ENCODE results near the gene BLNK.

Gene BLNK

DNA sequence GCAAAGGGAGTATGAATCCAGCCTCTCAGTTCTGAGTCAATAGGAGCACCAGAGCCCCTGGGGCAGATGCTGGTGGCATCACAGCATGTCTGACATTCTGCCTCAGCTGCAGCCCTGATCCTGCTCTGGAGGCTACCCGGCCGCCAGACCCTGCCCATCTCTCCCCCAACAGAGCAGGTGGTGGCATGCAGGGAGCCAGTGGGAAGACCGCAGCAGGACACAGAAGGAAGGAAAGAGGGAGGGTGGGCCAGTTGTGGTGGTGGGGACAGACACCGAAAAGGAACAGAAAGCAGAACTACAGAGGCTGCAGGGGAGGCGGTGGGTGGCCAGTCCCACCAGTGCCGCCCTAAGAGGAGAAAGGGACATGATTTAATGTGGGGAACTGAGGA, 35.3 kb downstream of the BLNK start:
- no peak overlapping the region for H3K27ac ChIP-seq (ENCODE audit: low read depth, low read length)
- no peak overlapping the region for H2BK5ac ChIP-seq (ENCODE audit: low read length)
- no peaks in the 10 kb centered on the region for H3K27me3 ChIP-seq (ENCODE audit: insufficient read depth, low read length, poor library complexity)
- no peaks in the 10 kb centered on the region for H3K79me1 ChIP-seq (ENCODE audit: low read length)
- DNase-seq: no peak
- H2AK5ac ChIP-seq (ENCODE audit: low read length): no peak overlapping the region
- no peak overlapping the region for H2BK15ac ChIP-seq (replicated peaks; ENCODE audit: low read depth)
- H4K5ac ChIP-seq (ENCODE audit: low read length): no peak overlapping the region
- H3K4me1 ChIP-seq (ENCODE audit: control insufficient read depth, low read depth, low read length): no peaks in the 10 kb centered on the region
- no peak overlapping the region for H3K4ac ChIP-seq (ENCODE audit: low read depth, low read length)
- no peak overlapping the region for H3K23ac ChIP-seq (ENCODE audit: low read length)
- H3K36me3 ChIP-seq (ENCODE audit: control insufficient read depth, insufficient read depth, low read length): no peaks in the 10 kb centered on the region
- WGBS (ENCODE audit: extremely low coverage, insufficient coverage, low lambda C conversion rate): no CpG with 5 or more reads among the region's 6 CpGs
- H3K4me2 ChIP-seq (ENCODE audit: low read length): no peak overlapping the region
- no peak overlapping the region for H4K8ac ChIP-seq (ENCODE audit: low read depth, low read length)
- H3K56ac ChIP-seq (ENCODE audit: low read length): no peak overlapping the region
- H3K79me2 ChIP-seq (ENCODE audit: control insufficient read depth, insufficient read depth, low read length): no peaks in the 10 kb centered on the region
- H3K18ac ChIP-seq (ENCODE audit: low read length): no peak overlapping the region
- no peak overlapping the region for H3K9ac ChIP-seq (ENCODE audit: low read length)
- no peak overlapping the region for H2BK120ac ChIP-seq (ENCODE audit: low read depth, low read length)
- no peak overlapping the region for H3K4me3 ChIP-seq (ENCODE audit: low read length)

DNA sequence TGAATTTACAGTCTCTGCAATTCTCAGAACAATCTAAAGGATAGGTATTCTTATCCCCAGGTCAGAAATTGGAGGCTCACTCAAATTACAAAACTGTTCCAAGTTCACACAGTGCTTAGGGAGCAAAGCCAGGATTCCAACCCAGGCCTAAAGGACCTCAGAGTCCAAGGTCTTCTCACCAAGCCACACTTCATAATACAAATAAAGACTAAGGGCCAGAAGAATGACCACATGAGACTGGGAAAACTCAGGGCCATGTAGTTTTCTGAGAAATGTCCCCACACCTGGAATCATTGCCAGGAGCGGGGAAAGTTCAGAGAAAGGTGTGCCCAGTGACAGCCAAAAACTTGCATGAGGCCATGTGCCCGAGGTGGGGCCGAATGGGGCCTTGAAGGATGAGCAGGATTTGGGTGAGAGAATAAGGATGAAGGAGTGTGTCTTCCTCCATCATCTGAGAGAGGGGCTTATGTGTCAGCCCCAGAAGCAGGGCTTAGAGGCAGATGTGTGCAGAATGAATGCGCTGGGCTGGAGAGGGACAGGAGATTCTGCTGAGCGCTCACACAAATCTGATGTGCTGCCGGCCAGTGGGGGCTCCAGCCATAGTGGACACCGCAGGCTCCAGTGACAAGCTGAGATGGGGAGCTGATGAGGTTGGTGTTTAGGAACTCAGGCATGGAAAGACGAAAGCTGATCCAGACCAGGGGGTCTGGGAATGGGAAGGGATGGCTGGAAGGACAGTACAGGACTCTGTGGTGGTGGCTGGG, 35.9 kb downstream of the BLNK start:
- Histone ChIP-seq H3K27ac (ENCODE audit: low read depth, low read length) (no peak overlapping the region), H2BK5ac (ENCODE audit: low read length) (no peak overlapping the region), H3K79me1 (ENCODE audit: low read length) (no peaks in the 10 kb centered on the region), H3K4me1 (ENCODE audit: control insufficient read depth, low read depth, low read length) (no peaks in the 10 kb centered on the region), H4K8ac (ENCODE audit: low read depth, low read length) (no peak overlapping the region), H3K4me3 (ENCODE audit: low read length) (no peak overlapping the region), H2AK5ac (ENCODE audit: low read length) (no peak overlapping the region), H2BK15ac (replicated peaks; ENCODE audit: low read depth) (no peak overlapping the region), H3K79me2 (ENCODE audit: control insufficient read depth, insufficient read depth, low read length) (no peaks in the 10 kb centered on the region), H3K4ac (ENCODE audit: low read depth, low read length) (no peak overlapping the region), H3K4me2 (ENCODE audit: low read length) (no peak overlapping the region), H3K9ac (ENCODE audit: low read length) (no peak overlapping the region), H3K23ac (ENCODE audit: low read length) (no peak overlapping the region), H3K18ac (ENCODE audit: low read length) (no peak overlapping the region), H2BK120ac (ENCODE audit: low read depth, low read length) (no peak overlapping the region), H3K27me3 (ENCODE audit: insufficient read depth, low read length, poor library complexity) (no peaks in the 10 kb centered on the region), H3K36me3 (ENCODE audit: control insufficient read depth, insufficient read depth, low read length) (no peaks in the 10 kb centered on the region), H4K5ac (ENCODE audit: low read length) (no peak overlapping the region), H3K56ac (ENCODE audit: low read length) (no peak overlapping the region)
- DNase-seq: no peak
- WGBS (ENCODE audit: extremely low coverage, insufficient coverage, low lambda C conversion rate): no CpG with 5 or more reads among the region's 8 CpGs

DNA sequence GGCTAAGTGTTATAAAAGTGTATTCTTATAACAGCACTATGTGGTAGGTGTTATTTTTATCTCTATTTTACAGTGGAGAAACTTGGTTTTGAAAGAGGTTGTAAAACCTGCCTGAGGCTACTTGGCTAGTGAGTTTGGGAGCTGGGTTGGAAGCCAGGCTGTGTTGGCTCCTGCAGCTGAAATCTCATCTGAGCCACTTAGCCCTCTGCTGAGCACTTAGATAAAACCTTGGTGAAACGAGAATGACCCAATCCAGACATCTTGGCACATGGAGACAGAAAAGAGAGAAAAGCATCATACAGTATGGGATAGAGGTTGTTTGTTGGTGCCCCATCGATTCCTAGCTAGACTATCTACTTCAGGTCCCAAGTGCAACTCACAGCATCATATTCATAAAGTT, 37.4 kb downstream of the BLNK start:
- Histone ChIP-seq H3K27ac (ENCODE audit: low read depth, low read length) (no peak overlapping the region), H3K4ac (ENCODE audit: low read depth, low read length) (no peak overlapping the region), H3K56ac (ENCODE audit: low read length) (no peak overlapping the region), H2BK120ac (ENCODE audit: low read depth, low read length) (no peak overlapping the region), H2BK5ac (ENCODE audit: low read length) (no peak overlapping the region), H3K36me3 (ENCODE audit: control insufficient read depth, insufficient read depth, low read length) (no peaks in the 10 kb centered on the region), H3K23ac (ENCODE audit: low read length) (no peak overlapping the region), H3K4me2 (ENCODE audit: low read length) (no peak overlapping the region), H2AK5ac (ENCODE audit: low read length) (no peak overlapping the region), H4K8ac (ENCODE audit: low read depth, low read length) (no peak overlapping the region), H4K5ac (ENCODE audit: low read length) (no peak overlapping the region), H2BK15ac (replicated peaks; ENCODE audit: low read depth) (no peak overlapping the region), H3K18ac (ENCODE audit: low read length) (no peak overlapping the region), H3K9ac (ENCODE audit: low read length) (no peak overlapping the region), H3K4me1 (ENCODE audit: control insufficient read depth, low read depth, low read length) (no peaks in the 10 kb centered on the region), H3K4me3 (ENCODE audit: low read length) (no peak overlapping the region), H3K27me3 (ENCODE audit: insufficient read depth, low read length, poor library complexity) (no peaks in the 10 kb centered on the region), H3K79me2 (ENCODE audit: control insufficient read depth, insufficient read depth, low read length) (no peaks in the 10 kb centered on the region), H3K79me1 (ENCODE audit: low read length) (no peaks in the 10 kb centered on the region)
- no peak for DNase-seq
- WGBS (ENCODE audit: extremely low coverage, insufficient coverage, low lambda C conversion rate): no CpG with 5 or more reads among the region's 2 CpGs

DNA sequence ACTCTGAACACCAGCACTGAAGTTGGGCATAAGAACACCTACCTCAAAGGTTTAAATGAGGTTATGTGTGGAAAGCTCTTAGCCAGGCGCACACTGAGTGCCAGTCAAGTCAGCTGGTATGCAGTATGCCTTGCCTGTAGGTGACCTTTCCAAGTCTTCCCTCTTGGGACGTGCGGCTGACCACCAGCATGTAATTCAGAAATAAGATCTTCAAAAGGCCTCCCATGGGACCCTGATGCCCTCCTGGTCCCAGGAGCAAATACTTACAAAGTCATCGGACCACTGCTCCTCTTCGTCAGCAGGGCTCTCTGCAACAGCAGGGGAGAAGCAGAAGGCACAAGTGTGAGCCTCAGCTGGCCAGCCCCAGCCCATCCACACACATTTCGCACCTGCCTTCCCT, 40.8 kb downstream of the BLNK start:
- no peak overlapping the region for H3K23ac ChIP-seq (ENCODE audit: low read length)
- H3K4me3 ChIP-seq (ENCODE audit: low read length): no peak overlapping the region
- no peak overlapping the region for H3K4me2 ChIP-seq (ENCODE audit: low read length)
- no peak overlapping the region for H3K27ac ChIP-seq (ENCODE audit: low read depth, low read length)
- no peaks in the 10 kb centered on the region for H3K27me3 ChIP-seq (ENCODE audit: insufficient read depth, low read length, poor library complexity)
- H3K9ac ChIP-seq (ENCODE audit: low read length): no peak overlapping the region
- no peaks in the 10 kb centered on the region for H3K79me1 ChIP-seq (ENCODE audit: low read length)
- H3K36me3 ChIP-seq (ENCODE audit: control insufficient read depth, insufficient read depth, low read length): no peaks in the 10 kb centered on the region
- H2AK5ac ChIP-seq (ENCODE audit: low read length): no peak overlapping the region
- no peak for DNase-seq
- H4K5ac ChIP-seq (ENCODE audit: low read length): no peak overlapping the region
- no peak overlapping the region for H2BK120ac ChIP-seq (ENCODE audit: low read depth, low read length)
- no CpG with 5 or more reads among the region's 6 CpGs for WGBS (ENCODE audit: extremely low coverage, insufficient coverage, low lambda C conversion rate)
- H2BK5ac ChIP-seq (ENCODE audit: low read length): no peak overlapping the region
- H3K79me2 ChIP-seq (ENCODE audit: control insufficient read depth, insufficient read depth, low read length): no peaks in the 10 kb centered on the region
- no peak overlapping the region for H4K8ac ChIP-seq (ENCODE audit: low read depth, low read length)
- no peak overlapping the region for H2BK15ac ChIP-seq (replicated peaks; ENCODE audit: low read depth)
- H3K4ac ChIP-seq (ENCODE audit: low read depth, low read length): no peak overlapping the region
- H3K18ac ChIP-seq (ENCODE audit: low read length): no peak overlapping the region
- H3K4me1 ChIP-seq (ENCODE audit: control insufficient read depth, low read depth, low read length): no peaks in the 10 kb centered on the region
- no peak overlapping the region for H3K56ac ChIP-seq (ENCODE audit: low read length)

DNA sequence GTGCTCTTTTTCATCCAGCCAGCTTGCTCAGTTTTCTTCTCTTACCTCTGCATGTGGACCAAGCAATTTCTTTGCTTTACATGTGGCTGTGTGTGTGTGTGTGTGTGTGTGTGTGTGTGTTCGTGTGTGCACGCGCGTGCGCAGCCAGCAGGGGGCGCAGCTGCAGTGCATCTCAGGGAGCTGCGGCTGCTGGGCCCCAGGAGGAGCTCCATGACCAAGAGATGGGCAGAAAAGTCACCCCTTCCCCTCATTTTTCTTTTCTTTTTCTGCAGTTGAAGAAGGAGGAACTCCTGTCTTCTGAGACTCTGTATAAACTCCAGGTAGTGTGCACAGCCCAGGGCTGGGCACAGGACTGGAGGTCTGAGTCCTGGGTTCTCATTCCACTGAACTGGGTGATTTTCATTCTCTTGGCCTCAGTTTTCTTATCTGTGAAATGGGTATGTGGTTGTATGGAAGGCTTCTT, 41.8 kb downstream of the BLNK start:
- Histone ChIP-seq H4K8ac (ENCODE audit: low read depth, low read length) (no peak overlapping the region), H3K27ac (ENCODE audit: low read depth, low read length) (no peak overlapping the region), H3K79me2 (ENCODE audit: control insufficient read depth, insufficient read depth, low read length) (no peaks in the 10 kb centered on the region), H2BK15ac (replicated peaks; ENCODE audit: low read depth) (no peak overlapping the region), H2BK120ac (ENCODE audit: low read depth, low read length) (no peak overlapping the region), H3K4me3 (ENCODE audit: low read length) (no peak overlapping the region), H3K36me3 (ENCODE audit: control insufficient read depth, insufficient read depth, low read length) (no peaks in the 10 kb centered on the region), H3K23ac (ENCODE audit: low read length) (no peak overlapping the region), H4K5ac (ENCODE audit: low read length) (no peak overlapping the region), H2AK5ac (ENCODE audit: low read length) (no peak overlapping the region), H3K27me3 (ENCODE audit: insufficient read depth, low read length, poor library complexity) (no peaks in the 10 kb centered on the region), H3K4ac (ENCODE audit: low read depth, low read length) (no peak overlapping the region), H3K56ac (ENCODE audit: low read length) (no peak overlapping the region), H3K4me2 (ENCODE audit: low read length) (no peak overlapping the region), H3K79me1 (ENCODE audit: low read length) (no peaks in the 10 kb centered on the region), H3K18ac (ENCODE audit: low read length) (no peak overlapping the region), H3K9ac (ENCODE audit: low read length) (no peak overlapping the region), H2BK5ac (ENCODE audit: low read length) (no peak overlapping the region), H3K4me1 (ENCODE audit: control insufficient read depth, low read depth, low read length) (no peaks in the 10 kb centered on the region)
- no CpG with 5 or more reads among the region's 7 CpGs for WGBS (ENCODE audit: extremely low coverage, insufficient coverage, low lambda C conversion rate)
- peak; percentile 89 for DNase-seq

Measured in mesendoderm (in vitro differentiated cells).